Natural killer cell (primary cell): ENCODE data around the gene PRSS21. TPM values are rescaled to one million over a fixed set of nuclear protein-coding genes. Genes with fewer than 3 reads are reported as not detected.

Source experiments
- ATAC-seq, 3 donors: fragments of 150-1000 bp in 2 of 3; fragments of 200-7000 bp in 1 of 3; cut with Tn5 transposase; 1 replicate in 1 of 3; 2 replicates in 2 of 3; pipeline ENCODE4 v1.10.0; 2021; ENCODE audit warnings: mild to moderate bottlenecking in 2 of 3, moderate library complexity in 2 of 3
- DNase-seq, 2 donors: peaks; one replicate each; pipeline versions ENCODE4 v3.0.0 to v3.0.0-alpha.2; 2013 to 2021; ENCODE audit warnings: mixed read lengths in 1 of 2
- H3K27ac ChIP-seq: one replicate; pipeline ENCODE4 v1.5.1; 2013; ENCODE audit warnings: mild to moderate bottlenecking, low read length
- H3K27me3 ChIP-seq: one replicate; pipeline ENCODE4 v1.6.1; 2013; ENCODE audit warnings: low read length; ENCODE audit not compliant: control insufficient read depth, insufficient read depth
- H3K36me3 ChIP-seq: one replicate; pipeline ENCODE4 v1.6.1; 2013; ENCODE audit warnings: low read length; ENCODE audit not compliant: control insufficient read depth, insufficient read depth
- H3K4me1 ChIP-seq: one replicate; pipeline ENCODE4 v1.6.1; 2013; ENCODE audit warnings: low read length; ENCODE audit not compliant: control insufficient read depth, insufficient read depth
- H3K4me3 ChIP-seq: one replicate; pipeline ENCODE4 v1.5.1; 2013; ENCODE audit warnings: low read length
- H3K9me3 ChIP-seq: one replicate; pipeline ENCODE4 v1.6.1; 2013; ENCODE audit warnings: low read length; ENCODE audit not compliant: control insufficient read depth, insufficient read depth
- H3K27ac Mint-ChIP-seq, 2 donors: one replicate each; pipeline ENCODE4 v1.8.0; 2022; ENCODE audit warnings: mild to moderate bottlenecking in 2 of 2, mixed read lengths in 2 of 2, moderate library complexity in 1 of 2
- H3K27me3 Mint-ChIP-seq, 2 donors: one replicate each; pipeline ENCODE4 v1.8.0; 2022; ENCODE audit warnings: low read depth in 2 of 2, mixed read lengths in 2 of 2
- H3K36me3 Mint-ChIP-seq: one replicate; pipeline ENCODE4 v1.8.0; 2022; ENCODE audit warnings: mixed read lengths
- H3K4me1 Mint-ChIP-seq, 2 donors: one replicate each; pipeline ENCODE4 v1.8.0; 2022; ENCODE audit warnings: mixed read lengths in 2 of 2
- H3K4me3 Mint-ChIP-seq: one replicate; pipeline ENCODE4 v1.8.0; 2022; ENCODE audit warnings: mild to moderate bottlenecking, moderate library complexity, mixed read lengths
- H3K9me3 Mint-ChIP-seq, 2 donors: one replicate each; pipeline ENCODE4 v1.8.0; 2022; ENCODE audit warnings: mixed read lengths in 2 of 2
- WGBS: methylation state at CpG from one replicate; pipeline ENCODE4 v1.1.7; 2013; ENCODE audit warnings: missing lambda C conversion rate; ENCODE audit not compliant: insufficient coverage; 5-methylcytosine and 5-hydroxymethylcytosine counted together
- intact Hi-C: fragments of 100-400 bp; cut with micrococcal nuclease; formaldehyde crosslinking; loops from one replicate; pipeline ENCODE4 v1.14.2; 2022
- total RNA-seq, 4 donors: library from RNA; stranded (reverse); fragments of 120-200 nt in 1 of 4; gene quantifications; one replicate each; pipeline versions ENCODE4 v1.2.3 to v1.2.4, GENCODE V29; 2013 to 2022
- TF ChIP-seq, protein P1 (sequence below): fragments of 200-600 bp; IDR thresholded peaks from one replicate; pipeline ENCODE4 v1.8.0; 2022; ENCODE audit warnings: antibody characterized with exemption

The PRSS21 gene
- total RNA-seq, 3 donors from 2014 or later (not counting 1 experiment from before 2014, with no cell fraction given) = 0.64 to 6.6 TPM; not detected in 1

GRCh38 chr16:2825049-2825742 lies 8.2 kb downstream of the PRSS21 start:
- H3K9me3 Mint-ChIP-seq = no peaks in the 10 kb centered on the region
- no peak overlapping the region for H3K4me3 ChIP-seq
- intact Hi-C loops = no loop called here
- H3K36me3 Mint-ChIP-seq = no peaks in the 10 kb centered on the region
- H3K9me3 ChIP-seq = no peaks in the 10 kb centered on the region
- H3K27me3 Mint-ChIP-seq = no peaks in the 10 kb centered on the region
- H3K36me3 ChIP-seq = no peaks in the 10 kb centered on the region
- no peak overlapping the region for H3K4me3 Mint-ChIP-seq
- H3K27ac Mint-ChIP-seq = no peak overlapping the region
- WGBS = 79% methylated on average over 25 of the region's 26 CpGs
- DNase-seq = no peak
- H3K4me1 ChIP-seq = peaks cover 8% of the 10 kb centered on the region
- no peak overlapping the region for H3K27ac ChIP-seq
- TF ChIP-seq, protein P1, sequence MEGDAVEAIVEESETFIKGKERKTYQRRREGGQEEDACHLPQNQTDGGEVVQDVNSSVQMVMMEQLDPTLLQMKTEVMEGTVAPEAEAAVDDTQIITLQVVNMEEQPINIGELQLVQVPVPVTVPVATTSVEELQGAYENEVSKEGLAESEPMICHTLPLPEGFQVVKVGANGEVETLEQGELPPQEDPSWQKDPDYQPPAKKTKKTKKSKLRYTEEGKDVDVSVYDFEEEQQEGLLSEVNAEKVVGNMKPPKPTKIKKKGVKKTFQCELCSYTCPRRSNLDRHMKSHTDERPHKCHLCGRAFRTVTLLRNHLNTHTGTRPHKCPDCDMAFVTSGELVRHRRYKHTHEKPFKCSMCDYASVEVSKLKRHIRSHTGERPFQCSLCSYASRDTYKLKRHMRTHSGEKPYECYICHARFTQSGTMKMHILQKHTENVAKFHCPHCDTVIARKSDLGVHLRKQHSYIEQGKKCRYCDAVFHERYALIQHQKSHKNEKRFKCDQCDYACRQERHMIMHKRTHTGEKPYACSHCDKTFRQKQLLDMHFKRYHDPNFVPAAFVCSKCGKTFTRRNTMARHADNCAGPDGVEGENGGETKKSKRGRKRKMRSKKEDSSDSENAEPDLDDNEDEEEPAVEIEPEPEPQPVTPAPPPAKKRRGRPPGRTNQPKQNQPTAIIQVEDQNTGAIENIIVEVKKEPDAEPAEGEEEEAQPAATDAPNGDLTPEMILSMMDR = no peak
- no peaks in the 10 kb centered on the region for H3K4me1 Mint-ChIP-seq
- H3K27me3 ChIP-seq = no peaks in the 10 kb centered on the region
- no peak for ATAC-seq

DNA sequence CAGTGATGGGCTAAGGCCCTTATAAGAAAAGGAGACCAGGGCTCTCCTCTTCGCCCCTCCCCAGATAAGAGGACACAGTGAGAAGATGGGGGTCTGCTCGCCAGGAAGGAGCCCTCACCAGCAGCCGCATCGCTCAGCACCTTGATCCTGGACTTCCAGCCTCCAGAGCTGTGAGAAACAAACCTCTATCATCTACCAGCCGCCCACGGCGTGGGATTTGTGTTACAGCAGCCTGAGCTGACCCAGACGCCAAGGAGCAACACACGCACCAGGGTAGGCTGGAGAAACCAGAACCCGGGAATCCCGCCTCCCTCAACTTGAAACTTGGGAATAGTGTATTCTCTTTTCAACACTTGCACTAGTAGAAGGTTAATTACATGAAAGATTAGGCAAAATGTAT lies 8.9 kb downstream of the PRSS21 start:
- ATAC-seq = no peak
- no peak overlapping the region for H3K4me3 ChIP-seq
- H3K4me3 Mint-ChIP-seq = no peak overlapping the region
- peaks cover 0 to 2% of the 10 kb centered on the region in 2 donors for H3K4me1 Mint-ChIP-seq
- no peaks in the 10 kb centered on the region for H3K36me3 Mint-ChIP-seq
- H3K27ac Mint-ChIP-seq = no peak overlapping the region
- no peaks in the 10 kb centered on the region for H3K36me3 ChIP-seq
- H3K4me1 ChIP-seq = peaks cover 10% of the 10 kb centered on the region
- H3K27me3 Mint-ChIP-seq = no peaks in the 10 kb centered on the region
- WGBS = 89% methylated on average over 11 of the region's 11 CpGs
- intact Hi-C loops = no loop called here
- DNase-seq = no peak
- no peaks in the 10 kb centered on the region for H3K27me3 ChIP-seq
- no peaks in the 10 kb centered on the region for H3K9me3 ChIP-seq
- no peak overlapping the region for H3K27ac ChIP-seq
- TF ChIP-seq, protein P1 = no peak
- no peaks in the 10 kb centered on the region for H3K9me3 Mint-ChIP-seq

GRCh38 chr16:2826591-2827373 lies 9.7 kb downstream of the PRSS21 start:
- Histone ChIP-seq H3K9me3 (no peaks in the 10 kb centered on the region), H3K36me3 (no peaks in the 10 kb centered on the region), H3K4me3 (no peak overlapping the region), H3K4me1 (peaks cover 10% of the 10 kb centered on the region), H3K27ac (no peak overlapping the region), H3K27me3 (no peaks in the 10 kb centered on the region)
- Mint-ChIP-seq H3K4me3 (no peak overlapping the region), H3K27ac (no peak overlapping the region), H3K27me3 (no peaks in the 10 kb centered on the region), H3K9me3 (no peaks in the 10 kb centered on the region), H3K36me3 (no peaks in the 10 kb centered on the region), H3K4me1 (peaks cover 0 to 5% of the 10 kb centered on the region in 2 donors)
- TF ChIP-seq, protein P1 = no peak
- intact Hi-C loops = no loop called here
- DNase-seq (no peak), ATAC-seq (no peak)
- WGBS = 88% methylated on average over 19 of the region's 19 CpGs
